SK-N-SH treated with all-trans-retinoic acid at 6 μM for 48 hours (cell line): ENCODE results near the gene SCAMP5.

Source experiments
- ATAC-seq: fragments of 200-7000 bp; cut with Tn5 transposase; 3 replicates; pipeline ENCODE4 v1.9.1; 2020; ENCODE audit warnings: mild to moderate bottlenecking, moderate library complexity
- BACH2 ChIP-seq: fragments of 250-450 bp; sonication (Bioruptor Pico); IDR thresholded peaks from 2 replicates; pipeline ENCODE4 v1.9.0; 2021; ENCODE audit warnings: mild to moderate bottlenecking, borderline replicate concordance
- CSDC2 ChIP-seq: fragments of 250-450 bp; sonication (Bioruptor Pico); IDR thresholded peaks from 2 replicates; pipeline ENCODE4 v1.5.0; 2020; ENCODE audit warnings: mild to moderate bottlenecking, moderate library complexity
- CSRNP3 ChIP-seq: fragments of 250-450 bp; sonication (Bioruptor Pico); IDR thresholded peaks from 2 replicates; pipeline ENCODE4 v1.5.1; 2021; ENCODE audit warnings: mild to moderate bottlenecking, moderate library complexity
- ESRRG ChIP-seq: fragments of 250-450 bp; sonication (Bioruptor Pico); IDR thresholded peaks from 2 replicates; pipeline ENCODE4 v1.6.1; 2021; ENCODE audit warnings: mild to moderate bottlenecking
- GLIS3 ChIP-seq: fragments of 250-450 bp; sonication (Bioruptor Pico); IDR thresholded peaks from 2 replicates; pipeline ENCODE4 v1.5.0; 2020; ENCODE audit warnings: mild to moderate bottlenecking, moderate library complexity
- ISL1 ChIP-seq: fragments of 250-450 bp; sonication (Bioruptor Pico); IDR thresholded peaks from 2 replicates; pipeline ENCODE4 v2.1.2; 2022; ENCODE audit warnings: mild to moderate bottlenecking, moderate library complexity
- OSR1 ChIP-seq: fragments of 250-450 bp; sonication (Bioruptor Pico); IDR thresholded peaks from 2 replicates; pipeline ENCODE4 v1.8.0; 2022; ENCODE audit warnings: moderate library complexity, mild to moderate bottlenecking, inconsistent platforms
- PPARA ChIP-seq: fragments of 250-450 bp; sonication (Bioruptor Pico); IDR thresholded peaks from 2 replicates; pipeline ENCODE4 v1.5.0; 2020; ENCODE audit warnings: mild to moderate bottlenecking, borderline replicate concordance
- RARB ChIP-seq: fragments of 250-450 bp; sonication (Bioruptor Pico); IDR thresholded peaks from 2 replicates; pipeline ENCODE4 v1.8.0; 2021; ENCODE audit warnings: mild to moderate bottlenecking, moderate library complexity
- SNAI2 ChIP-seq: fragments of 250-450 bp; sonication (Bioruptor Pico); IDR thresholded peaks from 2 replicates; pipeline ENCODE4 v1.5.0; 2020; ENCODE audit warnings: mild to moderate bottlenecking, moderate library complexity
- ZC3H10 ChIP-seq: fragments of 250-450 bp; sonication (Bioruptor Pico); IDR thresholded peaks from 2 replicates; pipeline ENCODE4 v1.5.1; 2021; ENCODE audit warnings: mild to moderate bottlenecking, moderate library complexity
- ZFP3 ChIP-seq: fragments of 250-450 bp; sonication (Bioruptor Pico); IDR thresholded peaks from 2 replicates; pipeline ENCODE4 v1.5.0; 2020; ENCODE audit warnings: mild to moderate bottlenecking, moderate library complexity
- ZFP30 ChIP-seq: fragments of 450-650 bp; formaldehyde crosslinking; IDR thresholded peaks from 2 replicates; pipeline ENCODE4 v1.5.0; 2022; ENCODE audit warnings: mild to moderate bottlenecking, moderate library complexity
- ZNF565 ChIP-seq: fragments of 450-650 bp; formaldehyde crosslinking; conservative IDR thresholded peaks from 2 replicates; pipeline ENCODE4 v1.5.0; 2020; ENCODE audit warnings: low read depth, mild to moderate bottlenecking, moderate library complexity
- ZNF70 ChIP-seq: fragments of 450-650 bp; formaldehyde crosslinking; IDR thresholded peaks from 2 replicates; pipeline ENCODE4 v1.5.0; 2020; ENCODE audit warnings: mild to moderate bottlenecking, moderate library complexity
- ZNF8 ChIP-seq: fragments of 450-650 bp; formaldehyde crosslinking; IDR thresholded peaks from 2 replicates; pipeline ENCODE4 v1.5.0; 2020; ENCODE audit warnings: mild to moderate bottlenecking, moderate library complexity
- TF ChIP-seq, protein P1 (sequence below): fragments of 250-450 bp; sonication (Bioruptor Pico); IDR thresholded peaks from 2 replicates; pipeline ENCODE4 v1.5.1; 2020; ENCODE audit warnings: low read depth, mild to moderate bottlenecking, moderate library complexity
- TF ChIP-seq, protein P2 (sequence below): fragments of 250-450 bp; sonication (Bioruptor Pico); IDR thresholded peaks from 2 replicates; pipeline ENCODE4 v1.5.0; 2020; ENCODE audit warnings: mild to moderate bottlenecking, moderate library complexity
- TF ChIP-seq, protein P3 (sequence below): fragments of 250-450 bp; sonication (Bioruptor Pico); IDR thresholded peaks from 2 replicates; pipeline ENCODE4 v1.8.0; 2020; ENCODE audit warnings: mild to moderate bottlenecking, moderate library complexity, borderline replicate concordance

The SCAMP5 gene

GRCh38 chr15:75027551-75027950 is 32.2 kb downstream of the SCAMP5 start (continued):
- TF ChIP-seq, protein P1, sequence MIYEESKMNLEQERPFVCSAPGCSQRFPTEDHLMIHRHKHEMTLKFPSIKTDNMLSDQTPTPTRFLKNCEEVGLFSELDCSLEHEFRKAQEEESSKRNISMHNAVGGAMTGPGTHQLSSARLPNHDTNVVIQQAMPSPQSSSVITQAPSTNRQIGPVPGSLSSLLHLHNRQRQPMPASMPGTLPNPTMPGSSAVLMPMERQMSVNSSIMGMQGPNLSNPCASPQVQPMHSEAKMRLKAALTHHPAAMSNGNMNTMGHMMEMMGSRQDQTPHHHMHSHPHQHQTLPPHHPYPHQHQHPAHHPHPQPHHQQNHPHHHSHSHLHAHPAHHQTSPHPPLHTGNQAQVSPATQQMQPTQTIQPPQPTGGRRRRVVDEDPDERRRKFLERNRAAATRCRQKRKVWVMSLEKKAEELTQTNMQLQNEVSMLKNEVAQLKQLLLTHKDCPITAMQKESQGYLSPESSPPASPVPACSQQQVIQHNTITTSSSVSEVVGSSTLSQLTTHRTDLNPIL (CRISPR knock-in tag) = no peak
- no peak for TF ChIP-seq ZNF565 (CRISPR knock-in tag)

DNA sequence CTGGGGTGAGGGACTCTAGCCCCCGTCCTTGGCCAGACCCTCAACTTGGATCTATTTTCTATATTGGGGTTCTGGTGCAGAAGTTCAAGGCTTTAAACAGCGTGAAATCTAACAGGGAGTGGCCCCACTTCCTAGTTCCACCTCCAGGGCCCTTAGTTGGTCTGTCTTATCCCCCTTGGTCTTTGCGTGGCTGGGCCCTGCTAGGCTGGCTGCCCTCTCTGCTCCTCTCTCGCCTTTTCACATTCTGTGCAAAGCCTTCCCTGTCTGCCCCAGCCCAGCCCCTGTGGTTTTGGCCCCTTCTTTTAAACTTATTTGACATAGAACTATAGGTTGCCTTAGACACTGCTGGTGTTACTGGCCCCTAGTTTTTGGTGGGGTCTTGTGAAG is 33.6 kb downstream of the SCAMP5 start:
- TF ChIP-seq ISL1 (no peak), BACH2 (no peak), ZNF565 (CRISPR knock-in tag) (no peak), ZNF8 (CRISPR knock-in tag) (no peak), CSDC2 (CRISPR knock-in tag) (no peak), SNAI2 (CRISPR knock-in tag) (no peak), ZNF70 (no peak), CSRNP3 (CRISPR knock-in tag) (no peak), ZFP3 (no peak), ESRRG (CRISPR knock-in tag) (no peak), PPARA (CRISPR knock-in tag) (no peak), ZFP30 (CRISPR knock-in tag) (no peak), OSR1 (CRISPR knock-in tag) (no peak), ZC3H10 (CRISPR knock-in tag) (no peak), RARB (no peak), GLIS3 (CRISPR knock-in tag) (no peak)
- TF ChIP-seq, protein P1 (CRISPR knock-in tag) = no peak
- TF ChIP-seq, protein P2, sequence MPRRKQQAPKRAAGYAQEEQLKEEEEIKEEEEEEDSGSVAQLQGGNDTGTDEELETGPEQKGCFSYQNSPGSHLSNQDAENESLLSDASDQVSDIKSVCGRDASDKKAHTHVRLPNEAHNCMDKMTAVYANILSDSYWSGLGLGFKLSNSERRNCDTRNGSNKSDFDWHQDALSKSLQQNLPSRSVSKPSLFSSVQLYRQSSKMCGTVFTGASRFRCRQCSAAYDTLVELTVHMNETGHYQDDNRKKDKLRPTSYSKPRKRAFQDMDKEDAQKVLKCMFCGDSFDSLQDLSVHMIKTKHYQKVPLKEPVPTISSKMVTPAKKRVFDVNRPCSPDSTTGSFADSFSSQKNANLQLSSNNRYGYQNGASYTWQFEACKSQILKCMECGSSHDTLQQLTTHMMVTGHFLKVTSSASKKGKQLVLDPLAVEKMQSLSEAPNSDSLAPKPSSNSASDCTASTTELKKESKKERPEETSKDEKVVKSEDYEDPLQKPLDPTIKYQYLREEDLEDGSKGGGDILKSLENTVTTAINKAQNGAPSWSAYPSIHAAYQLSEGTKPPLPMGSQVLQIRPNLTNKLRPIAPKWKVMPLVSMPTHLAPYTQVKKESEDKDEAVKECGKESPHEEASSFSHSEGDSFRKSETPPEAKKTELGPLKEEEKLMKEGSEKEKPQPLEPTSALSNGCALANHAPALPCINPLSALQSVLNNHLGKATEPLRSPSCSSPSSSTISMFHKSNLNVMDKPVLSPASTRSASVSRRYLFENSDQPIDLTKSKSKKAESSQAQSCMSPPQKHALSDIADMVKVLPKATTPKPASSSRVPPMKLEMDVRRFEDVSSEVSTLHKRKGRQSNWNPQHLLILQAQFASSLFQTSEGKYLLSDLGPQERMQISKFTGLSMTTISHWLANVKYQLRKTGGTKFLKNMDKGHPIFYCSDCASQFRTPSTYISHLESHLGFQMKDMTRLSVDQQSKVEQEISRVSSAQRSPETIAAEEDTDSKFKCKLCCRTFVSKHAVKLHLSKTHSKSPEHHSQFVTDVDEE = no peak
- TF ChIP-seq, protein P3, sequence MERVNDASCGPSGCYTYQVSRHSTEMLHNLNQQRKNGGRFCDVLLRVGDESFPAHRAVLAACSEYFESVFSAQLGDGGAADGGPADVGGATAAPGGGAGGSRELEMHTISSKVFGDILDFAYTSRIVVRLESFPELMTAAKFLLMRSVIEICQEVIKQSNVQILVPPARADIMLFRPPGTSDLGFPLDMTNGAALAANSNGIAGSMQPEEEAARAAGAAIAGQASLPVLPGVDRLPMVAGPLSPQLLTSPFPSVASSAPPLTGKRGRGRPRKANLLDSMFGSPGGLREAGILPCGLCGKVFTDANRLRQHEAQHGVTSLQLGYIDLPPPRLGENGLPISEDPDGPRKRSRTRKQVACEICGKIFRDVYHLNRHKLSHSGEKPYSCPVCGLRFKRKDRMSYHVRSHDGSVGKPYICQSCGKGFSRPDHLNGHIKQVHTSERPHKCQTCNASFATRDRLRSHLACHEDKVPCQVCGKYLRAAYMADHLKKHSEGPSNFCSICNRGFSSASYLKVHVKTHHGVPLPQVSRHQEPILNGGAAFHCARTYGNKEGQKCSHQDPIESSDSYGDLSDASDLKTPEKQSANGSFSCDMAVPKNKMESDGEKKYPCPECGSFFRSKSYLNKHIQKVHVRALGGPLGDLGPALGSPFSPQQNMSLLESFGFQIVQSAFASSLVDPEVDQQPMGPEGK (CRISPR knock-in tag) = no peak
- peak; percentile 41 for ATAC-seq

DNA sequence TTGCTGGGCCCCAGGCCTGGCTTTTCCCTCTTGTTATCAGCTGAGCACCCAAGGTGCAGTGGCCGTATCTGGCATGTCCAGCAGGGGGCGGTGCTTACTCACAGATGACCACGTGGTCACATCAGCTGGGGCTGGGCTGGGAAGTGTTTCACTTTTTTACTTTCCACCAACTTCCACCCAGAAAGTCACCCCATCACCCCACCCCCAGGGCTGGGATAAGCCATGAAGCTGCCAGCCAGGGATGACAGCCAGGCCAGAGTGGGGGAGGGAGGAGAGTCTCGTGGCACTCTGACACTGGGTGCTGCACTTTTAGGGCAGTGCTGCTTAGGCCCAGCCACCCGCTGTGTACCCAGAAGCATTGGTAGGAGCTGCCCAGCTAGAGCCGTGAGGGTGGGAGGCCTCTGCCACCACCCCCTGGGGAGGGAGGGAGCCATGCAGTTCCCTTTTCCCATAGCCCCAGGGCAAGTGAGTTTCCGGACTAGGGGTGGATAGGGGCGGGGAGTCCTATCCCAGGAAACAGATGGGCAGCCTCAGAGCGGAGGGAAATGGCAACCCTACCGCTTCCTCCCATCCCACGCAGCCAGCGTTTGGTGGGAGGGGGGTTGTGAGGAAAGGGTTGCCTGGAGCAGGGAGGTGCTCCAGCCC is 34.1 kb downstream of the SCAMP5 start:
- TF ChIP-seq RARB (no peak), ZFP30 (CRISPR knock-in tag) (no peak), CSRNP3 (CRISPR knock-in tag) (no peak), SNAI2 (CRISPR knock-in tag) (no peak), ZNF565 (CRISPR knock-in tag) (no peak), ZFP3 (no peak), ZNF70 (no peak), CSDC2 (CRISPR knock-in tag) (no peak), ESRRG (CRISPR knock-in tag) (no peak)
- TF ChIP-seq, protein P2 = no peak
- TF ChIP-seq, protein P1 (CRISPR knock-in tag) = no peak
- TF ChIP-seq, protein P3 (CRISPR knock-in tag) = no peak
- peak; percentile 98 for ATAC-seq
